Measurements from ENCODE around the gene ITPR2.

DNA sequence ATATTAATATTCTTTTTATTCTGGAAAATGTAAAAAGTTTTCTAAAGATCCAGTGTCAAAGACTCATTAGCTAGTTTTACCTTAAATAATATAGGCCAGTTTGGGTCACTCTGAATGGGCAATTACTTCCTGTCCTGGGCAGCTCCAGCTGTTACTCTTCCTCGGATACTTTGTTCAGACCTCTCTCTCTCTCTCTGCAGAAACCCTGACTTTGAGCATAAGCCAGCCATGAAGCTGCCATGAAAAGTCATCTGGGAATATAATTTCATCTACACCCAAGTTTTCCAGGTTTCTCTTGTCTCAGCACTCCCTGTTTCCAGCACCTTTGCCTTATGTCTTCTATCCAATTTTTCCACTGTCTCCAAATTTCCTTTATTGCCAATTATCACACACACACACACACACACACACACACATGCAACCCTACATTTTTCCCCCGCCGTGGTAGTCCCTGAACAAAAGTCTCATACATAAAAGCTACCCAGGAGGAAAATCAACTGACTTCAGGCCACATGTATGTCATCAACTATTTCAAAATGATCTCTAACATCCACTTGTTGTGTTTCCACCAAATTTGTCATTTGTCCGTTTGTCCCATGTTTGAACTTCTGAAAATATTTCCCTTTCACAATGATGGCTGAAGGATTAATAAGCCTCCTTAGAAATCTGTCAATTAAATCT, 319.5 kb downstream of the ITPR2 start:
- no peak for TF ChIP-seq POLR2A (IDR thresholded peaks at IDR 0.05)
- TF ChIP-seq, protein P1, sequence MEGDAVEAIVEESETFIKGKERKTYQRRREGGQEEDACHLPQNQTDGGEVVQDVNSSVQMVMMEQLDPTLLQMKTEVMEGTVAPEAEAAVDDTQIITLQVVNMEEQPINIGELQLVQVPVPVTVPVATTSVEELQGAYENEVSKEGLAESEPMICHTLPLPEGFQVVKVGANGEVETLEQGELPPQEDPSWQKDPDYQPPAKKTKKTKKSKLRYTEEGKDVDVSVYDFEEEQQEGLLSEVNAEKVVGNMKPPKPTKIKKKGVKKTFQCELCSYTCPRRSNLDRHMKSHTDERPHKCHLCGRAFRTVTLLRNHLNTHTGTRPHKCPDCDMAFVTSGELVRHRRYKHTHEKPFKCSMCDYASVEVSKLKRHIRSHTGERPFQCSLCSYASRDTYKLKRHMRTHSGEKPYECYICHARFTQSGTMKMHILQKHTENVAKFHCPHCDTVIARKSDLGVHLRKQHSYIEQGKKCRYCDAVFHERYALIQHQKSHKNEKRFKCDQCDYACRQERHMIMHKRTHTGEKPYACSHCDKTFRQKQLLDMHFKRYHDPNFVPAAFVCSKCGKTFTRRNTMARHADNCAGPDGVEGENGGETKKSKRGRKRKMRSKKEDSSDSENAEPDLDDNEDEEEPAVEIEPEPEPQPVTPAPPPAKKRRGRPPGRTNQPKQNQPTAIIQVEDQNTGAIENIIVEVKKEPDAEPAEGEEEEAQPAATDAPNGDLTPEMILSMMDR (IDR thresholded peaks at IDR 0.05) = no peak

Data from lower leg skin (tissue), 3 donors.